Endothelial cell of umbilical vein (primary cell): Measurements from ENCODE around the gene CAMTA1.

ENCODE experiments used
- EZH2 ChIP-seq: IDR thresholded peaks from 2 replicates; pipeline ENCODE4 v1.6.1; 2012; ENCODE audit warnings: borderline replicate concordance, low read depth, mild to moderate bottlenecking, moderate library complexity, low read length, inconsistent platforms; ENCODE audit not compliant: severe bottlenecking
- GATA2 ChIP-seq: IDR thresholded peaks from 2 replicates; pipeline ENCODE4 v1.7.0; 2011; ENCODE audit warnings: low read depth, mild to moderate bottlenecking, moderate library complexity, mixed read lengths, low read length; ENCODE audit not compliant: insufficient read length, insufficient read depth
- JUN ChIP-seq: IDR thresholded peaks from 2 replicates; pipeline ENCODE4 v1.6.1; 2011; ENCODE audit warnings: borderline replicate concordance, low read depth; ENCODE audit not compliant: insufficient read length, insufficient read depth
- POLR2A ChIP-seq: IDR thresholded peaks from 2 replicates; pipeline ENCODE4 v1.6.1; 2012; ENCODE audit warnings: low read depth, mild to moderate bottlenecking, control low read depth, low read length
- TF ChIP-seq, protein P1 (sequence below): IDR thresholded peaks from 2 replicates; pipeline ENCODE4 v1.6.1; 2011; ENCODE audit not compliant: insufficient read depth, insufficient read length

DNA sequence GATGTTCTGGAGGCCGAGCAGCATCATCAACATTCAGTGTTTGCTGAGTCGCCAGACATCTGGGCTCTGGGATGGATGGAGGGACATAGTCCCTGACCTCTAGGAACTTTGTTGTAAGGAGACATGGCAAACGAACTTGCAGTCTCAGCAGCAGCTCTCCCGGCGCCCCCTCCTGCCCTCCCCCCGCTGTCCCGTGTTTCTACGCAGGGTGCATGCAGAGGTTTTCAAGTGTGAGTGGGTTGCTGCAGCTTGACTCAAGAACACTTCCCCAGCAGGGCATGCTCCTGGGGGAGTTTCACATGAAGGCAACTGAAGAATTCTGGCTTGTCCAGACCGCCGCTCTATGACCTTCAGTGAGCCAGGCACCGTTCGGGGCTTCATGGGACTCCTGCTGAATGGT is 121.9 kb downstream of the CAMTA1 start:
- TF ChIP-seq POLR2A = no peak
- no peak for TF ChIP-seq EZH2
- no peak for TF ChIP-seq GATA2
- TF ChIP-seq JUN = no peak
- TF ChIP-seq, protein P1, sequence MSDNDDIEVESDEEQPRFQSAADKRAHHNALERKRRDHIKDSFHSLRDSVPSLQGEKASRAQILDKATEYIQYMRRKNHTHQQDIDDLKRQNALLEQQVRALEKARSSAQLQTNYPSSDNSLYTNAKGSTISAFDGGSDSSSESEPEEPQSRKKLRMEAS = no peak
